COR-L47 (cell line): ENCODE measurements around the gene PHC2.

Experiments used
- DNase-seq: peaks from one replicate; lab custom pipeline; 2025; lab: John Stamatoyannopoulos, UW

Gene PHC2

DNA sequence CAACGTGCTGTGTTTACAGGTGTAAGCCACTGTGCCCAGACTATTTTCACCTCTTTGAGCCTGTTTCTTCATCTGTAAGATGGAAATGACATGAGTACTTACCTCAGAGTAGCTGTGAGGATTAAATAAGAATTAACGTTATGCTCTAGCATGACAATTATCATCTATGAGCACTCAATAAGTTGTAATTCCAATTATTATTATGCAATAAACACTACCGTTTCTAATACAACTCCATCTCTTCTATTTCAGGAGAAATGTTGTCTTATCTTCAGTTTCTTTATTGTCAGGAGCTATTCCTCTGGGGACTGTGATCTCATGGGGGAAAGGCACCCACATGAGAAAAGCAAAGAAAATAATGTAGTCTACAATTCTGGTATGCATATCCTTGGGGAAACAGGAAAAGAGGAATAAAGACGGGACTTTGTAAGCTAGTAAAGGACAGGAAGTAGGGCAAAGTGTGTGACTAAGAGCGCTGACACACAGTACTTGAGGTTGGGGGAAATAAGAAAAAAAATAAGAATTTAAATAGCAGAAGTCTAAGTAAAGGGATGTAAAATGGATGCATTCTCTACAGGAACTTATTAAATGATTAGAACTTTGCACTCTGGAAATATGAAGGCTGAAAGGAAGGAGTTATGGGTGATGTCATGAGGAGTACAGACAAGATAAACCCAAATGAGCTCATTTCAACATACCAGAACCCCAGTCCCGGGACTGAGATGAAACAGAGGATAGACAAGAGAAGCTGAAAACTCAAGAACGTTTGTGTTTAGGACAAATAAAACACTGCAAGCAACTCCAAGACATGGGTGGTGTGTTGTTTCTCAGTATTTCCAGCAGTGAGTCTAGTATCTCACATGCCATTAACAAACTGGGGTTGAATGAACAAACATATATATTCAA lies 9.8 kb downstream of the PHC2 start:
- no peak for DNase-seq

DNA sequence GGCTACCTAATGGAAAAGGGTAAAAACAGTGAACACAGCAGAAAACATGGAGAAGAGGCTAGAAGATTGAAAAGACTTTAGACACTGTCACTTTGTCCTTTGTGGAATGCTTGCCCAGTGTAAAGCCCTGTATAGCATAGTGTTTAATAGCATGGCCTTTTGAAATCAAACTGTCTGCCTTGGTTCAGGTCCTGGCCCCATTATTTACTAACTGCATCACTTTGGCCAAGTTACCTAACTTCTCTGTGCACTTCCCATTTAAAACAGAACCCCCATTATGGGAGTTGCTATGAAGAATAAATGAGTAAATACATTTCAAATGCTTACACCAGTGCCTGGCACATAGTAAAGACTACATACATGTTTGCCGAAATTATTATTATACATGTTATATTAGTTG lies 12.1 kb downstream of the PHC2 start:
- DNase-seq: no peak

DNA sequence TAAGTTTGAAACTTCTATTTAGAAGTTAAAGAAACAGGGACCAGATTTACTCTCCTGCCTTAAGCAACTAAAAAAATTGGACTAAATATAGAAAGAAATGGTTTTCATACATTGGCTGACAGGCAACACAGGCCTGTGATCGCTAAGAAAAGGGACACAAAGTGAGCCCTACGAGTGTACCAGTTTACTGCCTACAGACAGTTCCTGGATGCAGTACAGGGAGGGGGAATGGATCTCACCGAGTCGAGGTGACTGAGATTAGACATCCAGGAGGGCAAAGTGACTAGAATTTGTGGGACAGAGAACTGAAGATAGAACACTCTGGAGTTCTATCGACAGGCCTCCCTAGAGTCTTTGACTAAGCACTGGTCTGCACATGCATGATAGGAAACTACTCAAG lies 16.0 kb downstream of the PHC2 start:
- DNase-seq: no peak

GRCh38 chr1:33410091-33410701 lies 20.7 kb downstream of the PHC2 start:
- DNase-seq: no peak

DNA sequence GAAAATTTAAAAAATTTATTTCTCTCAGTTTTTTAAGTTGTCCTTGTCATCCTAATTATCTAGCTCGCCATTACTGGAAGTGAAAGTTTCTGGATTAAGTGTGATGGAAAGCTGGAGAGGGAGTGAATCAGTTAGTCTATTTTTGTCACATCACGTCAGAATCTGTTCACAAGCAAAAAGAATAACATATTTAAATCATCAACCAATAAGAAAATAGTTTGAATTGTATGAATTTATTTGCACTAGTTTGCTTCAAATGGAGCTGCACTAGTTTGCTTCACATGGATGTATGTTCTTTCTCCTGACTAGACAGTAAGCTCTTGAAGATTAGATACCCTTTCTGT lies 22.8 kb downstream of the PHC2 start:
- no peak for DNase-seq

- DNase-seq: no peak
These were observed 23.4 kb downstream of the PHC2 start for GRCh38 chr1:33407352-33408092.

DNA sequence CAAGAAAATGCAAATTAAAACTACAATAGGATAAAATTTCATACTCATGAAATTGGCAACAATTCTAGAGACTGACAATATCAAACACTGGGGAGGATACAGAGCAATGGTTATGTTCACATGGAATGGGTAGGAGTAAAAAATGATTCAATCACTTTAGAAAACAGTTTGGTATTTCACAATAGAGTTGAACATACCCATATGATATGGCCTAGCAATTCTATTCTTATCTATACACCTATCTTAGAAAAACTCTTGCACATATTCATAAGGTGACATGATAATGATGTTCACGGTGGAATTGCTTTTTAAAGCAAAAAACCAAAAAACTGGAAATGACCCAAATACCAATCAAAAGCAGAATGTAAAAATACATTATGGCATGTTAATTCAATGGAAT lies 28.7 kb downstream of the PHC2 start:
- DNase-seq: no peak

- no peak for DNase-seq
These were observed 29.4 kb downstream of the PHC2 start for GRCh38 chr1:33401471-33401870.

DNA sequence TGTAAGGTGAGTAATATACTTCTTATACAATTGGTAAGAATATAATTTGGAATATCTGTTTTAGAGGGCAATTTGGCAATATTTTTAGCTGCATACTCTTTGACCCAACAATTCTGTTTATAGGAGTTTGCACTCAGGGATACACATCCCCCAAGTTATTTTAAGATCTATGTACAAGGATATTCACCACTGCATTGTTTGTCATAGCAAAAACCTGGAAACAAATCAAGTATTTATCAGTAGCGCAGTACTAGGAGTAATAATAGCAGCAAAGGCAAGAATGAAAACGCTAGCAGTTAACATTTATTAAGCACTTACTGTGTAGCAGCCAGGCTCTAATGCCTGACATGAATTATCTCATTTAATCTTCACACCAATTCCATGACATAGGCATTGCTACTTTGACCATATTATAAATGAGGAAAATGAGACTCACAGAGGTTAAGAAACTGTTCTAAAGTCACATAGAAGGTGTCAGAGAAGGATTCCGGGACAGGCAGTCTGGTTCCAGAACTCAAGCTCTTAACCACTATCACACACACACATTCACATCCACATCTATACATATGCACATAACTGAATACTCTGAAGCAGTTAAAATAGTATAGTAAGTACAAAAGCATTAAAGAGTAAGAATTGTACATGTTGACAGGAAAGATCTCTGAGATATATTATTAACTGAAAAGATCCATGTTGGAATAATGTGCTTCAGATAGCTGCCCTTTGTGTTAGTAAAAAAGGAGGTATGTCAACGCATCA lies 30.6 kb downstream of the PHC2 start:
- DNase-seq: no peak

- no peak for DNase-seq
These were observed 31.5 kb downstream of the PHC2 start for GRCh38 chr1:33399375-33399774.

- DNase-seq: no peak
These were observed 32.9 kb downstream of the PHC2 start for GRCh38 chr1:33397994-33398393.

DNA sequence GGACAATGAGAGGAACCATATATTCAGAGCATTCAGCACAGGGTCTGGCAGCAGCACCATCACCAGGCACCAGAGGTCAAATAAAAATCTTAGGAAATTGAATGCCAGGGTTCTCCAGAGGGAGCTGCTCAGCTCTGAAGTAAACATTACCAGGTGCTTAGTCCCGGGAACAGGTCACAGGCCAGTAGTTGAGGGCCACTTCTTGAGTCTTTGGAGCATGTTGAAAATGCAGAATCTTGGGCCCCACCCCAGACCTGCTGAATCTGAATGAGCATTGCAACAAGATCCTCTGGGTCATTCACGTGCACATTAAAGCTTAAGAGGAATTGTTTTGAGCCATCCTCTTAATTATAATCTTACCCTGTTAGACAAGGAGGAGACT lies 33.8 kb downstream of the PHC2 start:
- no peak for DNase-seq

- no peak for DNase-seq
These were observed 34.4 kb downstream of the PHC2 start for GRCh38 chr1:33396188-33397124.

- no peak for DNase-seq
These were observed 36.1 kb downstream of the PHC2 start for GRCh38 chr1:33394770-33395169.

- no peak for DNase-seq
These were observed 36.9 kb downstream of the PHC2 start for GRCh38 chr1:33393991-33394390.

GRCh38 chr1:33393524-33393923 lies 37.4 kb downstream of the PHC2 start:
- DNase-seq: no peak

- peak; percentile 61 for DNase-seq
These were observed 38.3 kb downstream of the PHC2 start for GRCh38 chr1:33392639-33393038.

DNA sequence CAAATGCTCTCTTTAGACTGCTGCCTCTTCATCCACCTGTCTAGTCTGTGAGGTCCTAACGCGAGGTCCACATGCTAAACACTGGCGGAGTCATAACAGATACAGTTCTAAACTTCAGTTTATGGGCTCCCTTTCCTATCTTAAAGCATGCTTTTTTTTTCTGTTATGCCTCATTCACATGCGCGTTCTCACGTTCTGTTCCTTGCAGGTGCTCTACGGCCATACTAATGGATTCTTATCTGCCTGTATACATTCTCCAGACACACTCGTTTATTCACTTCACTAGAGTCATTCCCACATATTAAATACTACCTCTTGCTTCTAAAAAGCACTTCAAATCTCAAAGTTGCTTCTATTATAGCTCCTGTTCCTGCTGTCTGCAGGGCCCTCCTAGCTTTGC lies 38.7 kb downstream of the PHC2 start:
- no peak for DNase-seq

- DNase-seq: no peak
These were observed 39.4 kb downstream of the PHC2 start for GRCh38 chr1:33391343-33392078.

- no peak for DNase-seq
These were observed 40.4 kb downstream of the PHC2 start for GRCh38 chr1:33390542-33390941.
